Hepatocyte (in vitro differentiated cells): ENCODE measurements around the gene ARHGAP18.

ENCODE experiments used
- EZH2 ChIP-seq: fragments of 200-600 bp; sonication (generic); IDR thresholded peaks from 2 replicates; pipeline ENCODE4 v1.6.1; 2016; ENCODE audit warnings: antibody characterized with exemption, mild to moderate bottlenecking, borderline replicate concordance
- TF ChIP-seq, protein P1 (sequence below): fragments of 200-600 bp; sonication (generic); IDR thresholded peaks from 2 replicates; pipeline ENCODE4 v1.5.1; 2016; ENCODE audit warnings: antibody characterized with exemption, mild to moderate bottlenecking; ENCODE audit not compliant: poor library complexity

DNA sequence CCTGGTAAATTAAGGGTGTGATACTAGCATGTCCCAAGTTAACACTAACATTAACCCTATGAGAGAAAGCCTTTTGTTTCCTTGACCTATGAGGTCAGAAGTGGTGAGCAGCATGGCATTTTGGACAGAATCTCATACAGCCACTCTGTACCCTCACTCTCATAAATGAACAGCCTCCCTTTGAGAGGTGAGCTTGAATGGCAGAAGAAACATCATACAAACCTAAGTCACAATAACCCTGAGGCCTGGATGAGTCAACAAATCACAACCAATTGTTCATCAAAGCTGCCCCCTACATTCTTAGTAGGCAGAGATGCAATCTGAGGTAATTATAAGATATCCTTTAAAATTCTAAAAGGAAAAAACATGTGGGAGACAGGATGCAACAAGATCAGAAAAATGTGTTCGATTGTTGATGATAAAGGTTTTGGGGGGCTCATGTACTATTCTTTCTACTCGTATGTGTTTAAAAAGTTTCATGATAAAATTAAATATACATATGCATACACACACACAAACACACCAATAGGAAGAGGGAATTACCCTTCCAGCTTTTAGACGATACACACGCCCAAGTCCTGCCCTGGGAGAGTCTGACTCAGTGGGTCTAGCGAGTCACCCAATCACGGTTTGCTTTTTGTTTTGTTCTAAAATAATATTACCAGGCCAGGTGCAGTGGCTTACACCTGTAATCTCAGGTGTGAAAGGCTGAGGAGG, 117.3 kb downstream of the ARHGAP18 start:
- TF ChIP-seq, protein P1, sequence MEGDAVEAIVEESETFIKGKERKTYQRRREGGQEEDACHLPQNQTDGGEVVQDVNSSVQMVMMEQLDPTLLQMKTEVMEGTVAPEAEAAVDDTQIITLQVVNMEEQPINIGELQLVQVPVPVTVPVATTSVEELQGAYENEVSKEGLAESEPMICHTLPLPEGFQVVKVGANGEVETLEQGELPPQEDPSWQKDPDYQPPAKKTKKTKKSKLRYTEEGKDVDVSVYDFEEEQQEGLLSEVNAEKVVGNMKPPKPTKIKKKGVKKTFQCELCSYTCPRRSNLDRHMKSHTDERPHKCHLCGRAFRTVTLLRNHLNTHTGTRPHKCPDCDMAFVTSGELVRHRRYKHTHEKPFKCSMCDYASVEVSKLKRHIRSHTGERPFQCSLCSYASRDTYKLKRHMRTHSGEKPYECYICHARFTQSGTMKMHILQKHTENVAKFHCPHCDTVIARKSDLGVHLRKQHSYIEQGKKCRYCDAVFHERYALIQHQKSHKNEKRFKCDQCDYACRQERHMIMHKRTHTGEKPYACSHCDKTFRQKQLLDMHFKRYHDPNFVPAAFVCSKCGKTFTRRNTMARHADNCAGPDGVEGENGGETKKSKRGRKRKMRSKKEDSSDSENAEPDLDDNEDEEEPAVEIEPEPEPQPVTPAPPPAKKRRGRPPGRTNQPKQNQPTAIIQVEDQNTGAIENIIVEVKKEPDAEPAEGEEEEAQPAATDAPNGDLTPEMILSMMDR, result no peak
- TF ChIP-seq EZH2, result no peak
